Suprapubic skin (tissue), 4 donors: ENCODE measurements around the gene SPATA6L. TPM values are rescaled to one million over a fixed set of nuclear protein-coding genes. Genes with fewer than 3 reads are reported as not detected.

Experiments
- DNase-seq, 2 donors: peaks; one replicate each; pipeline ENCODE4 v3.0.0-alpha.2; 2019; ENCODE audit warnings: low spot score in 2 of 2
- H3K27ac ChIP-seq: fragments of 200-600 bp; sonication (generic); one replicate; pipeline ENCODE4 v1.5.1; 2019
- H3K27me3 ChIP-seq: fragments of 200-600 bp; sonication (generic); one replicate; pipeline ENCODE4 v1.5.1; 2019
- H3K36me3 ChIP-seq: fragments of 200-600 bp; sonication (generic); one replicate; pipeline ENCODE4 v1.5.1; 2019
- H3K4me1 ChIP-seq: fragments of 200-600 bp; sonication (generic); one replicate; pipeline ENCODE4 v1.5.1; 2019
- H3K4me3 ChIP-seq: fragments of 200-600 bp; sonication (generic); one replicate; pipeline ENCODE4 v1.5.1; 2019; ENCODE audit warnings: mild to moderate bottlenecking
- H3K9me3 ChIP-seq: fragments of 200-600 bp; sonication (generic); one replicate; pipeline ENCODE4 v1.5.1; 2019
- EP300 ChIP-seq: sonication (generic); formaldehyde crosslinking; IDR thresholded peaks from one replicate; pipeline ENCODE4 v1.6.1; 2017; ENCODE audit warnings: antibody characterized with exemption
- POLR2A ChIP-seq, 2 donors: fragments of 450-650 bp; IDR thresholded peaks; one replicate each; pipeline ENCODE4 v1.6.1; 2017; ENCODE audit warnings: antibody characterized with exemption in 2 of 2, mild to moderate bottlenecking in 2 of 2, moderate library complexity in 2 of 2
- POLR2AphosphoS5 ChIP-seq, 3 donors: sonication (generic); formaldehyde crosslinking; IDR thresholded peaks; one replicate each; pipeline ENCODE4 v1.6.1; 2017; ENCODE audit warnings: antibody characterized with exemption in 3 of 3
- WGBS: methylation state at CpG from one replicate; pipeline ENCODE4 v1.1.5; 2018; 5-methylcytosine and 5-hydroxymethylcytosine counted together
- total RNA-seq, 4 donors: library from RNA; depleted of rRNA; stranded (reverse); fragments of >200 nt; gene quantifications; one replicate each; pipeline ENCODE4 v1.1.0, GENCODE V29; 2016
- TF ChIP-seq, protein P1 (sequence below), 2 donors: fragments of 200-600 bp in 1 of 2; fragments of 450-650 bp in 1 of 2; sonication (generic) in 1 of 2; IDR thresholded peaks; one replicate each; pipeline ENCODE4 v1.5.1; 2016 to 2019; ENCODE audit warnings: antibody characterized with exemption in 2 of 2, mild to moderate bottlenecking in 1 of 2, moderate library complexity in 1 of 2

Gene SPATA6L
- total RNA-seq, 4 donors from 2014 or later: 1.2 to 23.8 (median 3.4) TPM

DNA sequence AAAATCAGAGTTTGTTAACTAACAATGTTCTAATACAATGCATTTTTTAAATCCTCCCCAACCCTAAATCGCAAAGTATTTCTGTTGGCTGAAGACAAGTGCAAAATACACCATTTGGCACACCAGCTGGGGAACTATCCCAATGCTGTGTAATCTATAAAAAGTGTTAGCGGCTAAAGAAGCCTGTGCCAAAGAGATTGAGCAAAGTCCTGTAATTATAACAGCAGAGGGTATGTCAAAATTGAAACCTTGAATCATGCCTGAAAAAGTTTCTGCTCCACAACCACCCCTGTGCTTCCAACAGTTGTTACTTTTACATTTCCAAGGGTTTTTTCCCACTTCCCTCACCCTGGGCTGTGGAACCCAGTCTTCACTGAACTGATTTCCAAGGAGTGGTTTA is 87.3 kb downstream of the SPATA6L start:
- Histone ChIP-seq H3K9me3 (no peaks in the 10 kb centered on the region), H3K36me3 (no peaks in the 10 kb centered on the region), H3K27me3 (no peaks in the 10 kb centered on the region), H3K27ac (no peak overlapping the region), H3K4me1 (peaks cover 8% of the 10 kb centered on the region), H3K4me3 (no peak overlapping the region)
- 60% methylated on average over 2 of the region's 2 CpGs for WGBS
- no peak for DNase-seq
- TF ChIP-seq EP300: no peak
- TF ChIP-seq POLR2A (IDR thresholded peaks at IDR 0.05): no peak
- no peak for TF ChIP-seq POLR2AphosphoS5 (IDR thresholded peaks at IDR 0.05)
- TF ChIP-seq, protein P1, sequence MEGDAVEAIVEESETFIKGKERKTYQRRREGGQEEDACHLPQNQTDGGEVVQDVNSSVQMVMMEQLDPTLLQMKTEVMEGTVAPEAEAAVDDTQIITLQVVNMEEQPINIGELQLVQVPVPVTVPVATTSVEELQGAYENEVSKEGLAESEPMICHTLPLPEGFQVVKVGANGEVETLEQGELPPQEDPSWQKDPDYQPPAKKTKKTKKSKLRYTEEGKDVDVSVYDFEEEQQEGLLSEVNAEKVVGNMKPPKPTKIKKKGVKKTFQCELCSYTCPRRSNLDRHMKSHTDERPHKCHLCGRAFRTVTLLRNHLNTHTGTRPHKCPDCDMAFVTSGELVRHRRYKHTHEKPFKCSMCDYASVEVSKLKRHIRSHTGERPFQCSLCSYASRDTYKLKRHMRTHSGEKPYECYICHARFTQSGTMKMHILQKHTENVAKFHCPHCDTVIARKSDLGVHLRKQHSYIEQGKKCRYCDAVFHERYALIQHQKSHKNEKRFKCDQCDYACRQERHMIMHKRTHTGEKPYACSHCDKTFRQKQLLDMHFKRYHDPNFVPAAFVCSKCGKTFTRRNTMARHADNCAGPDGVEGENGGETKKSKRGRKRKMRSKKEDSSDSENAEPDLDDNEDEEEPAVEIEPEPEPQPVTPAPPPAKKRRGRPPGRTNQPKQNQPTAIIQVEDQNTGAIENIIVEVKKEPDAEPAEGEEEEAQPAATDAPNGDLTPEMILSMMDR (IDR thresholded peaks at IDR 0.05): no peak

DNA sequence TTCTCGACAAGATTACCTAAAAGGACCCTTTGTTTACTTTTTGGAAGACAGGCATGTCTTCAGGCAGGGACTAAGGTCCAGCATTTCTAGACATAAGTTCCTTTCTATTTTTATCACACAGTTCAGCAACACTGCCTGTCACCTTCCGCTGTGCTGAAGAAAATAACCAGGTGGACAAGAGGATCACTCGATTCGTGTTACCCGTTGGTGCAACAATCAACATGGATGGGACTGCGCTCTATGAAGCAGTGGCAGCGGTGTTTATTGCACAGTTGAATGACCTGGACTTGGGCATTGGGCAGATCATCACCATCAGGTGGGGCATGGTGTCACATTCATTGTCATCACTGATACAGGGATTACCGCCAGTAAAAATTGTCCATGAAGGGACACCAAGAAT is 89.8 kb downstream of the SPATA6L start:
- WGBS: 95% methylated on average over 8 of the region's 8 CpGs
- H3K9me3 ChIP-seq: no peaks in the 10 kb centered on the region
- DNase-seq: no peak
- TF ChIP-seq, protein P1 (IDR thresholded peaks at IDR 0.05): no peak
- TF ChIP-seq POLR2A (IDR thresholded peaks at IDR 0.05) (no peak), EP300 (no peak), POLR2AphosphoS5 (IDR thresholded peaks at IDR 0.05) (no peak)
- H3K4me3 ChIP-seq: no peak overlapping the region
- H3K36me3 ChIP-seq: no peaks in the 10 kb centered on the region
- H3K4me1 ChIP-seq: peaks cover 1% of the 10 kb centered on the region
- H3K27ac ChIP-seq: no peak overlapping the region
- H3K27me3 ChIP-seq: no peaks in the 10 kb centered on the region

DNA sequence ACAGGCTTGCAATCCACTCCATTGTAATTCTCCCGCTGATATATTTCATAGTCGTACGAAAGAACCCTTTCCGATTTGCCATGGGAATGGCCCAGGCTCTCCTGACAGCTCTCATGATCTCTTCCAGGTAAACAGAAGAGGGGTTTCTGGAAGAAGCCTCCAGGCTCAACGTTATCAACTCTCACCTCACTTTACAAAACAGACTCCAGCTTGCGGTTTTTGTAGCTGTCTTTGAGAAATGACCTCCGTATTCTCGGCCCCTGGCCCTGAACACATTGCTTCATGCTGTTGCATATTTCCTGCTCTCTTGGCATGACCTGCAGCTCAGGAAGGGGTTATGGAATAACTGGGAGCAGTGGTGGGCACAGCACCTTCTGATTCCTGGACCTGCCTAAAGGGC is 90.3 kb downstream of the SPATA6L start:
- DNase-seq: no peak
- Histone ChIP-seq H3K27me3 (no peaks in the 10 kb centered on the region), H3K36me3 (no peaks in the 10 kb centered on the region), H3K4me3 (no peak overlapping the region), H3K4me1 (no peaks in the 10 kb centered on the region), H3K27ac (no peak overlapping the region), H3K9me3 (no peaks in the 10 kb centered on the region)
- no peak for TF ChIP-seq POLR2AphosphoS5 (IDR thresholded peaks at IDR 0.05)
- 94% methylated on average over 8 of the region's 8 CpGs for WGBS

DNA sequence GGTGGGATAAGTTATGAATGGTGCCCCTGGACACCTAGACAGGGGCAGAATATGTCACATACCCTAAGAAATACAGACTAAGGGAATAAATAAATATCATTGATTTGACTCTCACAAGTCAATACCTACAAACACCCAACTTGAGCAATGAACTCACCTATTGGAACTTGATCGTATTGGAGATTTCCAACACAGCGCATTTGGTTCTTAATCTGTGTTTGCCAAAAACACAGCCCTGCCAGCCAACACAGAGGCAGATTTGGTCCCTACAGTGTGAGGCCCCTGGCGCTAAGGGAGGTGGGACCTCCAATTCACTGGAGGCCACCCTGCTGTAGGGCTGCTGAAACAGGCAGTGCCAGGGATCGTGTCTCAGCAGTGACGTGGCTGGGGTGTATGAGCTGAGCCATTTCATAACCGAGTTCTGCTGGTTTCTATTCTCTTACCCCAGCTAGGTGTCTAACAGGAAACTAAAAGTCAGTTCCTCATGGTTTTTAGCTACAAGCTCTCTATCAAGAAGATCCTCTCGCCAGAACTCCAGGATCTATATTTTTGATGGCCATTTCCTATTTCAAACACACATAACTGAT is 91.5 kb downstream of the SPATA6L start:
- H3K36me3 ChIP-seq: no peaks in the 10 kb centered on the region
- no peak for DNase-seq
- no peak for TF ChIP-seq EP300
- TF ChIP-seq, protein P1 (IDR thresholded peaks at IDR 0.05): no peak
- no peak for TF ChIP-seq POLR2AphosphoS5 (IDR thresholded peaks at IDR 0.05)
- no peak for TF ChIP-seq POLR2A (IDR thresholded peaks at IDR 0.05)
- H3K27me3 ChIP-seq: no peaks in the 10 kb centered on the region
- H3K4me1 ChIP-seq: no peaks in the 10 kb centered on the region
- no peak overlapping the region for H3K27ac ChIP-seq
- H3K4me3 ChIP-seq: no peak overlapping the region
- 79% methylated on average over 7 of the region's 7 CpGs for WGBS
- no peaks in the 10 kb centered on the region for H3K9me3 ChIP-seq

DNA sequence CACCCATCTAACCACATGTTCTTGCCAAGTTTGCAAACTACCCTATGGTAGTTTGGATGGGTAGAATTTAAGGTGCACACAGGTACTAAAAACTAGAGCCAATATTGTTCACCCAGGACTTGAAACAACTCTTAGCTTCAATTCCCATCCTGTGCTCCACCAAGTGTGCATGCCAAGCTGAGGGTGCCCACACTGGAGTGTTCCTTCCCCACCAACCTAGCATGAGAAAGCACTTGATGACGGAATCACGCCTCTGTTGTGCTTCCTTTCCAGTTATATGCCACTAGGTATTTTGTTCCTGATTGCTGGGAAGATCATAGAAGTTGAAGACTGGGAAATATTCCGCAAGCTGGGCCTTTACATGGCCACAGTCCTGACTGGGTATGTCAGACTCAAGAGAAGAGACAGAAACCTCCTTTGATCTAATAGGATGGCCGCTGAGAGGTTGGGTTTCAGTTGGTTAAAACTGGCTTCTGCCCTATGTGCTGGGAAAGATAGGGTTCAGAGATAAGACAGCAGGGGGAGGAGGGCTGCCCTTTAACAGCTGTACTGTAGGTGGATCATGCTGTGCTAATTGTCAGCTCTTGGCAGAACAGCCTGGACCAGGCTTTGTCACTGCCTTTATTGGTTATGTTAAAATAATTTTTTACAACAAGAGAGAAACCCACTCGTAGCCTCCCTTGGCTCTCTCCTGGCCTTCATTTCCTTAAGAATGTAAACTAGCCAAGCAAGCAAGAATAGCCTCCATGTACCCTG is 92.5 kb downstream of the SPATA6L start:
- 96% methylated on average over 5 of the region's 5 CpGs for WGBS
- H3K27ac ChIP-seq: no peak overlapping the region

DNA sequence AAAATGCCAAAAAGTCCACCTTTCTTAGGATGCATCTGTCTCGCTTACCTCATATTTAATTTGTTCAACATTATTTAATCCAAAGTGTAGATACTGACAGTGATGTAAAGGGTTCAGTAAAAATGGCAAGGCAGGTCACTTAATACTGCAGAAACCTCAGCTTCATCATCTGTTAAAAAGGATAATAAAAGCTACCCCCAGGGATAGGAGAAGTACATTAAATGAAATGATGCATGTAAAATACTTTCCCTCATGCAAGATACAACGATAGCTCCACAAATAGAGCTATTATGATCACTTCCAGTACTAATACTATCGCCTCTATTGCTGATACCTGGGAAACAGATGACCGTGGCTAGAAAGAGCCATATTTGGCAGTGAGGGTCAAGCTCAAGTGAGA is 93.1 kb downstream of the SPATA6L start:
- Histone ChIP-seq H3K27ac (no peak overlapping the region), H3K4me1 (no peaks in the 10 kb centered on the region), H3K27me3 (no peaks in the 10 kb centered on the region), H3K9me3 (no peaks in the 10 kb centered on the region), H3K36me3 (no peaks in the 10 kb centered on the region), H3K4me3 (no peak overlapping the region)
- WGBS: 93% methylated on average over 4 of the region's 4 CpGs
- no peak for TF ChIP-seq EP300
- TF ChIP-seq, protein P1 (IDR thresholded peaks at IDR 0.05): no peak
- TF ChIP-seq POLR2AphosphoS5 (IDR thresholded peaks at IDR 0.05): no peak
- TF ChIP-seq POLR2A (IDR thresholded peaks at IDR 0.05): no peak
- no peak for DNase-seq

More for the DNA sequence above, 92.5 kb downstream of the SPATA6L start:
- Histone ChIP-seq H3K36me3 (no peaks in the 10 kb centered on the region), H3K4me1 (no peaks in the 10 kb centered on the region), H3K4me3 (no peak overlapping the region), H3K9me3 (no peaks in the 10 kb centered on the region), H3K27me3 (no peaks in the 10 kb centered on the region)
- TF ChIP-seq POLR2AphosphoS5 (IDR thresholded peaks at IDR 0.05) (no peak), EP300 (no peak)
- no peak for DNase-seq
